GM19372 (cell line): ENCODE data around the gene B4GALNT4.
"Not testable (repeated sequence)": the region's sequence is repeated elsewhere in the genome, so short reads cannot be mapped to it uniquely, and the experiment has no call there.

Experiments used
- ATAC-seq: cut with Tn5 transposase; IDR thresholded peaks from one replicate; pipeline ENCODE4 v1.9.1; 2021; ENCODE audit warnings: mild to moderate bottlenecking, low read depth, moderate library complexity; ENCODE audit not compliant: unreplicated experiment

B4GALNT4 gene

DNA sequence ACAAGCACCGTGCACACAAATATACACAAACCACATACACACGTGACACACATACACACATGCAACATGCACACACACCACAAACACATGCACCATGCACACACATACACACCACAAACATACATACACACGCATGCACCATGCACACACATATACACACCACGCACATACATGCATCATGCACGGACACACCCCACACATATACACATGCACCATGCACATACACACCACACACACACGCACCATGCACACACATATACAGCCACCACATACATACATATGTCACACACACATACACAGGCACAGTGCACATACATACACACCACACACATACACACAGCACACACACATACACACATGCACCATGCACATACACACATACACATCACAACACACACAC is 12.7 kb upstream of the B4GALNT4 start:
- ATAC-seq = no peak

DNA sequence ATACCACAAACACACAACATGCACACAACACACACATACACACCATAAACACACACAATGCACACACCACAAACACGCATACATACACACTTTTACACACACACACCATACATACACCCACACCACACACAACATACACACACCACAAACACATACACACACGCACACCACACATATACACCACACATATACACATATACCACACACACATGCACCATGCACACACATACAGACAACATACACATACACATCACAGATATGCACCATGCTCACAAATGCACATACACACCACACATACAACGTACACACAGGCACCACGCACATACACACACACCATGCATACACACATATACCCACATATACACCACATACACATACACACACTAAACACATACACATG is 11.7 kb upstream of the B4GALNT4 start:
- ATAC-seq = no peak

DNA sequence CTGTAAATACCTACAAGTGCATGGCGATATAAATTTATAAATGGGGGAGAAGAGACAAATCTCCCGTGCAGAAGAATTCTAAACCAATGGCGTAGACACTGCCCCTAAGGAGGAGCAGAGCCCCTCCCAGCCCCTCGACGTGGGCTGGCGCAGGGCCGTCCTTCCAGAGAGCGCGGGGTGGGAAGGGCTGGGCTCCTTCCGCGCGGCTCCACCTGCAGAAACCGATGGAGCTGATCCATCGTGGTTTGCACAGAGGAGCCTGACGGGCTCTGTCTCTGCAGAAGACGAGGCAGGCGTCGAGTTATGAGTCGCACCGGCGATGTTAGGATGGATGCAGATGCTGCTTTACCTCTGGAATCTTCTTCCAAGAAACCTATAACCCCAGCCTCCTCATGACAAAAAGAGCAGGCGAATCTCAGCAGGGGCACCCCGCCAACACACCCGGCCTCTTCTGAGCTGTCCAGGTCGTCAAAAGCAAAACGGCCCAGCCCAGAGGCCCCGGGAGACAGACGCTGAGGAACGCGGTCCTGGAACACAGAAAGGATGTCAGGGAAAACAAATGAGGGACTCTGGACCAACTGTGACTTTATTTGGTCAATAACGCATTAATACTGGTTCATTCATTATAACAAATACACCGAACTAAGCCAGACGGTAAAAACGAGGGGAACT is 11.0 kb upstream of the B4GALNT4 start:
- ATAC-seq = no peak

DNA sequence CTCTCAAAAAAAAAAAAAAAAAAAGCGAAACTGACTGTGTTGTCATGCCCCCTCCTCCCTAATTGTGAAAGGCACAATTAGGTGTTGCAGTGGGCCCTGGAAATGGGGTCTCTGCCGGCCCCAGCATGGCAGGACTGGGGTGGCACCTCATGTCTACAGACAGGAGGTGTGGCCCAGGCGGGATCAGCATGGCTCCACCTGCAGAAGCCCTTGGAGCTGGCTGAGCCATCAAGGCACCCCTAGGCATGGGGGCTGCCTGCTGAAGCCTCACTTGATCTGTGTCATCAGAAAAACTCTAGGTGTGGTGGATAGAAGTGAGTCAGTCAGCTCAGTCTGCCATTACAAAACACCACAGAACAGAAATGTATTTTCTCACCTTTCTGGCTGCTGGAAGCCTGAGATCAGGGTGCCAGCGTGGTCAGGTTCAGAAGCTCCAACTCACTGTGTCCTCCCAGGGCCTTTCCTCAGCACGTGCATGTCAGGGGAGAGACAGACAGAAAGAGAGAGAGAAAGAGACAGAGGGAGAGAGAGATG is 10.1 kb upstream of the B4GALNT4 start:
- ATAC-seq = no peak

- ATAC-seq = no peak
These were observed 8.7 kb upstream of the B4GALNT4 start for GRCh38 chr11:360326-361280.

GRCh38 chr11:362642-363442 is 6.5 kb upstream of the B4GALNT4 start:
- no peak for ATAC-seq

DNA sequence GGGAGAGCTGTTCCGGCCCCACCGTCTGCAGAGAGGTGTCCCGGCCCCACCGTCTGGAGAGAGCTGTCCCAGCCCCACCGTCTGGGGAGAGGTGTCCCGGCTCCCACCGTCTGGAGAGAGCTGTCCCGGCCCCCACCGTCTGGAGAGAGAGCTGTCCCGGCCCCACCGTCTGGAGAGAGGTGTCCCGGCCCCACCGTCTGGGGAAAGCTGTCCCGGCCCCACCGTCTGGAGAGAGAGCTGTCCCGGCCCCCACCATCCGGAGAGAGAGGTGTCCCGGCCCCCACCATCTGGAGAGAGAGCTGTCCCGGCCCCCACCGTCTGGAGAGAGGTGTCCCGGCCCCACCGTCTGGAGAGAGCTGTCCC is 5.9 kb upstream of the B4GALNT4 start:
- ATAC-seq = not testable (repeated sequence)

DNA sequence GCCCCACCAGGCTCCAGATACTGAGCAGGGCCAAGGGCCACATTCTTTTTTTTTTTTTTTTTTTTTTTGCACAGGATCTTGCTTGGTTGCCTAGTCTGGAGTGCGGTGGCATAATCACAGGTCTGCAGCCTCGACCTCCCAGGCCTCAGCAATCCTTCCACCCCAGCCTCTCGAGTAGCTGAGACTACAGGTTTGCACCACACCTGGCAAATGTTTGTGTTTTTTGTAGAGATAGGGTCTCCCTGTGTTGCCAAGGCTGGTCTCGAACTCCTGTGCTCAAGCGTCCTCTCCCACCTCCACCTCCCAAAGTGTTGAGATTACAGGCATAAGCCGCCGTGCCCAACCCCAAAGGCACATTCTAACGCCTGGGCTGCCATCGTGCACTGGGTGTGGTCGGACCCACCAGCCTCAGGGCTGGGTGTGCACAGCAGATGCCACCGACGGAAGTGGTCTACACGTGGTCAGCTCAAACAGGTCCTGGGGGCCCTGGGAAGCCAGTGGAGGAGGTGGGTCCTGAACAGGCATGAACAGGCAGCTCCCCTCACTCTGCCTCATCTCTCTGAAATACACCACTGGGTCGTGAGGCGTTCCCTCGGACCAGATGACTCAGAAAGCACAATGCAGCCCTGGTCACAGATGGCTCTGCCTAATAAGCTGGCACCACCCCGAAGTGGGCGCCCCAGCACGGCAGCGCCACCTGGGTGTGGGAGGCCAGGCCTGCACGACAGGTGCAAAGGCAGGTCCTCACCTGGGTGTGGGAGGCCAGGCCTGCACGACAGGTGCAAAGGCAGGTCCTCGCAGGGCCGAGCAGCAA is 5.1 kb upstream of the B4GALNT4 start:
- ATAC-seq = no peak

DNA sequence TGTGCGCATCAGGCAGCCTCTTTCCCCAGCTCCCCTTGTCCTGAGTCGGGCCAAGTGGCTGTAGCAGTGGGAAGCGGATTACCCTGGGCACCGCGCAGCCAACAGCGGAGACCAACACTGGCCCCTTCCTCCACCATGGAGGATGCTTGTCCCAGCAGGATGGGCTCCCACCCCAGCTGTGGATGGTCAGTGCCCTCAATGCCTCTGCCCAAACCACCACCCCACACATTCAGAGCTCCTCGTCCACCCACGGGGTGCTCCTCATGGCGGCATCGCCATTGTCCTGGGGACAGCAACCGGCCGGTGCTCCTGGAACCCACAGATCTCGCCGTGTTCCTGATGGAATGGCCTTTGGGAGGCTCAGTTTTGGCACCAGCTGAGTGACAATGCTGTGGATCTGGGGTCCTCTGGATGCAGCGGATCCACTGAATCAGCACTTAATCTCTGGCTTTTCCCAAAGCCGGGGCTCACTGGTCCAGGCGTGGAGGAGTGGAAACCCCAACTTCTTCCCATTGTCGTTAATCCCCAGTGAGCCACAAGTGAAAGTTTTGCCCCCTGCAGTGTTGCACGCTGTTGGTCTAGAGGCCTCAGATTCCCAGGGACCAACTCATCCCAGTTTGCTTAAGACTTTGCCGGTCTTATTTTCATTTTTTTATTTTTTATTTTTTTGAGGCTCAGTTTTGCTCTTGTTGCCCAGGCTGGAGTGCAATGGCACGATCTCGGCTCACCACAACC is 4.1 kb upstream of the B4GALNT4 start:
- ATAC-seq = no peak

DNA sequence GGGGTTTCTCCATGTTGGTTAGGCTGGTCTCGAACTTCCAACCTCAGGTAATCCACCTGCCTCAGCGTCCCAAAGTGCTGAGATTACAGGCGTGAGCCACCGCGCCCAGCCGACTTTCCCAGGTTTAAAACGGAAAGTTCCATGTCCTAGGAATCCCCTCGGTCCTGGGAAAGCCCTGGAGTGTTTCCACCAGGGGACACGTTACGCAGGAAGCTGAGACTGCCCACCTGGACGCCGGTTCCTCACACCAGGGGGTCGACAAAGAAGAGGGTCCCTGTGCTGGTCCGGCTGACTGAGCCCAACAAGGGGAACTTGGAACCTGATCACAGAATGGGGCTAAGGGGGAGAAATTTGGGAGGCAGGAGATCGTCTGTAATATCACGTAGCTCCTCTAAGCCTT is 3.5 kb upstream of the B4GALNT4 start:
- ATAC-seq = no peak

- no peak for ATAC-seq
These were observed 1.3 kb upstream of the B4GALNT4 start for GRCh38 chr11:367956-368413.

- no peak for ATAC-seq
These were observed 624 bp upstream of the B4GALNT4 start for GRCh38 chr11:368414-369335.

GRCh38 chr11:370070-370941 is 1.0 kb downstream of the B4GALNT4 start:
- no peak for ATAC-seq

DNA sequence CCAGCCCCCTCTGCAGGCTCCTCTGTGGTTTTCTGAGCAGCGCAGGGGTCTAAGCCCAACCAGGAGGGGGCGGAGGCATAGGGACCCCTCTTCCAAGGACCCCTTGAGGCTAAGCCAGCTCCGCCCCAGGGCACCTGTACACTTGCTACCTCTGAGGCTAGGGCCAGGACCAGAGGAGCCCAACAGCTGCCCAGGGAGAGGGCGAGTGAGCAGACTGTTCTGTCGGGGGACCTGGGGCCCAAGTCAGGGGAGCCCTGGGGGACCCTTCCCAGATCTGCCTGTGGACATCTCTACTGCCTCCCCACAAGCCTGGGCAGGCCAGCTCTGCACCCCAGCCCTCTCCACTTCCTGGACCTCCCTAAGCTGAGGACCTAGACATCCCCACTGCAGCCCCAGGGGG is 1.8 kb downstream of the B4GALNT4 start:
- ATAC-seq = no peak

DNA sequence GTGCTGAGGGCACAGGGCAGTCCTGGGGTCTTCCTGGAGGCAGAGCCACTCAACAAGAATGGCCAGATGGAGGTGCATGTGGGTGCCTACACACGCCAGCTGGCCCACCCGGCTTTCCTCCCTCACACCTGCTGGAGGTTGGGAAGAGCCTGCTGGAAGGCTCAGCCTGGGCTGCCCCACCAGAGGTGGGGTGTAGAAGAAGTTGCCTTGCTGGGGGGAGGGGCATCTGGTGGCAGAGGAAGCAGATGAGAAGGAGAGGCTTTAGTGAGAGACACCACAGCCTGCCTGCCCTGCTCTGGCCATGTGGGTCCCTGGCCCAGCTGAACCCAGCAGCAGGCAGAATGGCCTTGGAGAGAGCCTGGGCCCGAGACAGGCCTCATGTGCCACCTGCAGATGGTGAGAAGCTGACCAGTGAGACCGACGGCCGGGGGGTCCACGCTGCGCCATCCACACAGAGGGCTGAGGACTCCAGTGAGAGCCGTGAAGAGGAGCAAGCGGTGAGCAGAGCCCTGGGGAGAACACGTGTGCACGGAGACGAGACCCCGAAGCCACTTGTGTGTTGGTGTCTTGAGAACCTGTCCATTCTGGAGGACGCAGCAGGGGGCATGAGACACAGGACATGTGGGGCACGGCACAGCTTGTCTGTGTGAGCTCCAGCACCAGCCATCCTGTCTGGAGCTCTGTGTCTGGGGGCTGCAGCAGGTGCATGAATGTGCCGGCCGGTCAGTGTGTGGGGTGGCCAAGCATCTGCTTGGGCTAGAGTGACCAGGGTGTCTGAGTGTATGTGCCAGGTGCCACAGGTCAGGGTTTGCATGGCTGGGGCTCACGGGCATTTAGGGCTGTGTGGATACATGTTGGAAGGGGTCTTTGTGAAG is 2.7 kb downstream of the B4GALNT4 start:
- ATAC-seq = no peak
